Right lobe of liver (tissue), 6 donors: Measurements from ENCODE around the gene CLIC1. TPM values are rescaled to one million over a fixed set of nuclear protein-coding genes. Genes with fewer than 3 reads are reported as not detected.
"Not testable (repeated sequence)": the region's sequence is repeated elsewhere in the genome, so short reads cannot be mapped to it uniquely, and the experiment has no call there.

Experiments
- ATAC-seq, 4 donors: fragments of 200-7000 bp; cut with Tn5 transposase; one replicate each; pipeline ENCODE4 v1.9.1; 2020; ENCODE audit warnings: mild to moderate bottlenecking in 4 of 4, moderate library complexity in 4 of 4
- DNase-seq, 3 donors: peaks; one replicate each; pipeline ENCODE4 v3.0.0-alpha.2; 2020
- H3K27ac ChIP-seq, 3 donors: fragments of 200-600 bp; one replicate each; pipeline ENCODE4 v1.8.0; 2022
- H3K27me3 ChIP-seq, 2 donors: fragments of 200-600 bp; one replicate each; pipeline ENCODE4 v1.8.0; 2022
- H3K36me3 ChIP-seq, 4 donors: fragments of 200-600 bp; sonication (generic) in 1 of 4; one replicate each; pipeline versions ENCODE4 v1.5.1 to v1.8.0; 2017 to 2022; ENCODE audit warnings: control low read depth in 1 of 4
- H3K4me1 ChIP-seq, 4 donors: fragments of 200-600 bp; sonication (generic) in 1 of 4; one replicate each; pipeline versions ENCODE4 v1.5.1 to v1.8.0; 2017 to 2022; ENCODE audit warnings: control low read depth in 1 of 4
- H3K4me3 ChIP-seq, 3 donors: fragments of 200-600 bp; one replicate each; pipeline ENCODE4 v1.8.0; 2022
- H3K9me3 ChIP-seq, 4 donors: fragments of 200-600 bp; sonication (generic) in 1 of 4; one replicate each; pipeline versions ENCODE4 v1.5.1 to v1.8.0; 2017 to 2022; ENCODE audit warnings: control low read depth in 1 of 4
- CTCF ChIP-seq, 4 donors: fragments of 200-600 bp in 3 of 4; fragments of 450-650 bp in 1 of 4; IDR thresholded peaks; one replicate each; pipeline versions ENCODE4 v1.5.1 to v1.8.0; 2016 to 2022; ENCODE audit warnings: antibody characterized with exemption in 4 of 4, mild to moderate bottlenecking in 2 of 4
- POLR2A ChIP-seq: fragments of 450-650 bp; IDR thresholded peaks from one replicate; pipeline ENCODE4 v1.6.1; 2017; ENCODE audit warnings: antibody characterized with exemption, mild to moderate bottlenecking
- WGBS: methylation state at CpG from one replicate; pipeline ENCODE4 v1.1.6; 2018; ENCODE audit warnings: low coverage, low lambda C conversion rate; ENCODE audit not compliant: insufficient coverage; ENCODE audit errors: missing lambda C conversion rate; 5-methylcytosine and 5-hydroxymethylcytosine counted together
- intact Hi-C, 2 donors: fragments of 100-400 bp; cut with DNase I; formaldehyde crosslinking; loops; one replicate each; pipeline versions ENCODE4 v1.11.2 to v1.14.1; 2022
- total RNA-seq, 6 experiments: library from RNA; depleted of rRNA in 2 of 6; stranded (reverse); fragments of >200 nt in 2 of 6; fragmentation: NEBNext Ultra II Directional in 3 of 6; extraction: Animal tissue kit (Norgen Biotek cat#: 25700) in 3 of 6; gene quantifications; one replicate each; pipeline versions ENCODE4 v1.1.0 to v1.2.4, GENCODE V29; 2016 to 2023
- donor health status: DM: no; HTN: yes; CAD: no.
- donor health status: DM: no; HTN: no; CAD: no.
- donor health status: DM: no; HTN: no; CAD: no.
- donor health status: DM: no; HTN: yes; CAD: no.
- donor health status: DM: no; HTN: yes; CAD: no.

Gene CLIC1
- total RNA-seq, 6 experiments from 2014 or later = 36.7 to 123 (median 62.0) TPM

GRCh38 chr6:31711233-31711632 is 25.1 kb downstream of the CLIC1 start:
- 30% methylated on average over 6 of the region's 8 CpGs for WGBS
- no peak for TF ChIP-seq POLR2A
- TF ChIP-seq CTCF (IDR thresholded peaks at IDR 0.05) = no peak
- peak in 1 of 3 donors; percentile 48 for DNase-seq
- no peaks in the 10 kb centered on the region for H3K9me3 ChIP-seq
- H3K4me3 ChIP-seq = no peak overlapping the region
- H3K4me1 ChIP-seq = no peaks in the 10 kb centered on the region
- intact Hi-C loops = loop anchor here in 1 of 2 donors (10.0 kb wide), 1 partner anchor 54 kb away; the partner anchor contains the start of gene SAPCD1
- no peaks in the 10 kb centered on the region for H3K36me3 ChIP-seq
- no peak overlapping the region for H3K27ac ChIP-seq
- peak; percentile 13 to 36 (median 18) for ATAC-seq
- H3K27me3 ChIP-seq = no peaks in the 10 kb centered on the region

GRCh38 chr6:31710523-31711219 is 25.7 kb downstream of the CLIC1 start:
- Histone ChIP-seq H3K4me1 (no peaks in the 10 kb centered on the region), H3K27ac (no peak overlapping the region), H3K4me3 (no peak overlapping the region), H3K36me3 (no peaks in the 10 kb centered on the region), H3K27me3 (no peaks in the 10 kb centered on the region), H3K9me3 (no peaks in the 10 kb centered on the region)
- 64% methylated on average over 5 of the region's 5 CpGs for WGBS
- ATAC-seq (no peak), DNase-seq (no peak)
- no peak for TF ChIP-seq CTCF (IDR thresholded peaks at IDR 0.05)
- intact Hi-C loops = loop anchor here in 1 of 2 donors (10.0 kb wide), 1 partner anchor 54 kb away; the partner anchor contains the start of gene SAPCD1

GRCh38 chr6:31709157-31709556 is 27.2 kb downstream of the CLIC1 start:
- H3K27ac ChIP-seq, H3K4me3 ChIP-seq, intact Hi-C loops, H3K4me1 ChIP-seq, ATAC-seq, H3K36me3 ChIP-seq, DNase-seq, H3K27me3 ChIP-seq, H3K9me3 ChIP-seq: not testable (repeated sequence)
- WGBS = 57% methylated on average over 9 of the region's 11 CpGs

- Histone ChIP-seq H3K36me3 (no peaks in the 10 kb centered on the region), H3K9me3 (no peaks in the 10 kb centered on the region), H3K4me3 (no peak overlapping the region), H3K4me1 (peaks cover 0 to 5% (median 0%) of the 10 kb centered on the region in 4 donors), H3K27me3 (no peaks in the 10 kb centered on the region), H3K27ac (no peak overlapping the region)
- 84% methylated on average over 3 of the region's 3 CpGs for WGBS
- no peak for DNase-seq
- ATAC-seq = no peak
- intact Hi-C loops = no loop called here
- TF ChIP-seq CTCF (IDR thresholded peaks at IDR 0.05) (no peak), POLR2A (no peak)
These were observed 28.1 kb downstream of the CLIC1 start for GRCh38 chr6:31708224-31708623.

- 100% methylated on average over 1 of the region's 10 CpGs for WGBS
- H3K4me3 ChIP-seq = no peak overlapping the region
- H3K36me3 ChIP-seq = no peaks in the 10 kb centered on the region
- no peak for ATAC-seq
- TF ChIP-seq POLR2A (no peak), CTCF (IDR thresholded peaks at IDR 0.05) (no peak)
- no peaks in the 10 kb centered on the region for H3K27me3 ChIP-seq
- no peaks in the 10 kb centered on the region for H3K9me3 ChIP-seq
- peaks cover 0 to 5% (median 0%) of the 10 kb centered on the region in 4 donors for H3K4me1 ChIP-seq
- intact Hi-C loops = no loop called here
- H3K27ac ChIP-seq = no peak overlapping the region
- no peak for DNase-seq
These were observed 28.6 kb downstream of the CLIC1 start for GRCh38 chr6:31707701-31708100.
